Heart left ventricle (tissue), 13 donors: ENCODE measurements around the gene PHACTR1.

Source experiments
- CTCF ChIP-seq, 12 donors: fragments of 200-600 bp; sonication (generic) in 4 of 12; IDR thresholded peaks; one replicate each; pipeline versions ENCODE4 v1.5.0 to v1.8.0; 2018 to 2022; ENCODE audit warnings: antibody characterized with exemption in 12 of 12, mild to moderate bottlenecking in 5 of 12
- POLR2A ChIP-seq, 2 donors: fragments of 450-650 bp; IDR thresholded peaks; one replicate each; pipeline ENCODE4 v1.6.1; 2017; ENCODE audit warnings: antibody characterized with exemption in 2 of 2, mild to moderate bottlenecking in 2 of 2, moderate library complexity in 2 of 2
- donor health status: ischemic (EF 13 %, LVEDD 7.1; RV severe dilation, severe dysfunction).
- donor health status: DM: no; HTN: yes; CAD: no.
- donor health status: DM: no; HTN: no; CAD: no.
- donor health status: ischemic (EF 25% LVEDD 6.9; RV normal size, moderate dysfunction).
- donor health status: ischemic (EF 25% LVEDD 5.7; RV mildly dilated, moderate dysfunction).
- donor health status: ischemic (EF 35%, LVEDD 5.7; RV mildly dilated, moderate dysfunction).
- donor health status: nonischemic (EF 11% LVEDD 7.7; RV severe dilation, severe dysfunction).
- donor health status: DM: yes; HTN: yes; CAD: no.
- donor health status: PGD.
- donor health status: ischemic (EF 29% LVEDD 5.4; RV normal size, mild dysfunction).
- donor health status: nonischemic (EF 23%, LVEDD 6.1; RV moderate dilation, normal function).

DNA sequence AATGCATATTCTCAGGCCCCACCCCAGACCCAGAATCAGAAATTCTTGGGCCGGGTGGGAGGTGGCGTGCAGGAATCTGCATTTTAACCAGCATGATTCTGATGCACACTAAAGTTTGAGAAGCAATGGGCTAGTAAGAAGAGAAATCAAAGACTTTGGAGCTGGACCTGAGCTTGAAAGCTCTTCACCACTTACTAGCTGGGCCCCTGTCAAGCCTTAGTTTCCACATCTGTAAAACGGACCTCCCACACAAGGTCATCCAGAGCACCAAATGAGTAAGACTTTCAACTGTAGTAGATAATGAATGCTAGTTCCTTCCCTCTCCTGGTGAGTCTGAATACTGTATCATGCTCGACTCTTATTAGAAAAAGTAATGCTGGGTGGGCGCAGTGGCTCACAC is 524.8 kb downstream of the PHACTR1 start:
- TF ChIP-seq POLR2A (IDR thresholded peaks at IDR 0.05) (no peak), CTCF (IDR thresholded peaks at IDR 0.05) (no peak)
